HG02588 (cell line): ENCODE data around the gene CACNA1S.

ENCODE experiments used
- ATAC-seq: cut with Tn5 transposase; IDR thresholded peaks from one replicate; pipeline ENCODE4 v1.9.1; 2021; ENCODE audit warnings: mild to moderate bottlenecking, moderate library complexity; ENCODE audit not compliant: unreplicated experiment

The CACNA1S gene

DNA sequence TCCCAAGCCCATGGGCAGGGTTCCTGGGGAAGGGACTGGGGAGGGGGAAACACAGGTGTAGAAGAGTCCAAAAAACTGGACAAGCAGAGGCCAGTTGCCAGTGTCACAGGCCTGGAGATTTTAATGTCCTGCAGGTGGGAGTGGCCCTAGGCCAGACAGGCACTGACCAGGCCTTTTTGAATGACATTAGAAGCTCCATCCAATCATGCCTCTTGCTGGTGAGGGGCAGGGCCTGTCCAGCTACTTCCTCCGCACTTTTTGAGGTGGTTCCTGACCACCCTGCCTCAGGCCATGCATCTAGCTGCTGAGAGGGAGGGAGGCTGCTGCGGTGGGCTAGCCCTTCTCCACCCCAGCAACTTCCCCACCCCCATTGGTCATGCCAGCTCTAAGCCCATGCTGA is 72.8 kb downstream of the CACNA1S start:
- ATAC-seq: no peak

DNA sequence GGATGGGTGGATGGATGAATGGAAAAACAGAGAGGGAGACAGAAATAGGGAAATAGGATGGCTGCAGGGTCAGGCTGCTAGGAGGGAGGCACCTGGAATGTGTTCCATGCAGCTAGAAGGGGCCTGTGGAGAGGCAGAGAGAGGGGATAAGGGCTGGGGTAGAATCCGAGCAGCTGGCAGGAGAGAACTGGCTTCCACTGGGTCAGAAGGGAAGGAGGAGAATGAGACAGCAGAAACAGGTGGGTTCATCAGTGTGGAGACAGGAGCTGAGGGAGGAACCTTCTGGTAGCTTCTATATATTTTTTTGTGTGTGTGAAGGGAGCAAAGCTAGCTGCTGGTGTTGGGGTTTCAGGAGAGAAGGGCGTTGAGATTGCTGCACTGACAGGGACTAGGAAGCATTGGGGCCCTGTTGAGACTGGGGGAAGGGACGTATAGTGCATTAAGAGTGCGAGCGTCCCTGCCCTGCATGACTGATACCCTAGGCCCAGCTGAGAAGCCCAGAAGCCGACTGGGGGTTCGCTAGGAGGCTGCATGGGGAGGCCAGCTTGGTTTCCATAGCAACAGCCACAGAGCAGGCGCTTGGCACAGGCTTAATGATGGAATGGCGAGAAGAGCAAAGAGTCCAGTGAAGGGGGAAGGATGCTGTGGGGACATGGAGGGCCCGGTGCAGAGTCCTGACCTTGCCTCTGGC is 73.9 kb downstream of the CACNA1S start:
- no peak for ATAC-seq

DNA sequence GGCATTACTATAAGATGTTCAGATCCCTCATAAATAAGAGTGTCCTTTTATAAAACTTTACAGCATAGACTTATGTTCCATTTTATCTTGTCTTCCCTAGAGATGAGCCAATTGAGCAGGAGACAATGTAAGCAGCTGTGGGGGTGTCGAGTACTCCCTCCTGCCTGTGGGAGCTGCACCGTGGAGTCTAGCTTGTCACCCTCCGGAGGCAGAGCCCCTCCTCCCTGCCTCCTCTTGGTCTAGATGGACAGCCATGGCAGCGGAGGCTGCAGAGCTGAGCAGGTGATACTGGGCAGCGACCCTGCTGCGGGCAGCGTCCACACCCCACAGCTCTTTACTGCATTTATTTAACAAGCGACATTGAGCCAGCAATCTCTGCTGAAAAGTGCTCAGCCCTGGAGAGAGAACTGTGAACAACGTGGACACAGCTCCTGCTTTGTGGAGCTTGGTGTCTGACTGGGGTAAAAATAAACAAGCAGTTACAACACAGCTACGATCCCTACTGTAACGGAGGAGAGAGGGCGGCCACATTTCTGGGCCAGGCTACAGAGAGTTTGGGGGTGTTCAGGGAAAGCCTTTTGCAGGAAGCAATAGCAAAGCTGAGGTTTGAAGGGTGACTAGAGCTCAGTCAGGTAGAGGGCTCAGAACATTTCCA is 75.9 kb downstream of the CACNA1S start:
- ATAC-seq: no peak

DNA sequence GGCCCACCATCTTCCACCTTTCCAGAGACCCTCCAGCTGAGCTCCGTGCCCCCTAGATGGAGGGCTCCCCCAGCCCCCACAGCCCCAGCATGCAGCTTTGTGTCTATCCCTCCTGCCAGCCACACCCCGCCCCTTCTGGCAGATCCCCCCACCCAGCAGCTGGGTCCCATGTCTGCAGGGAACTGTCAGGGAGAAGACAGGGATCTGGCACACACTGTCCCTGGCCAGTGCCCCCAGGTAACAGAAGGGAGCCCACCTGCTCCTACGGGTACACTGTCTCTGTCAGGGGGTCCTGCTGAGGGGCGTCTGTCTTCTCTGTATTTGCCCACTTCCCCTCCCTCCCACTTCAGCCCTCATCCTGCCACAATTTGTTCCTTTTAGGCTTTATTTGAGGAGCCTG is 77.6 kb downstream of the CACNA1S start:
- ATAC-seq: no peak

DNA sequence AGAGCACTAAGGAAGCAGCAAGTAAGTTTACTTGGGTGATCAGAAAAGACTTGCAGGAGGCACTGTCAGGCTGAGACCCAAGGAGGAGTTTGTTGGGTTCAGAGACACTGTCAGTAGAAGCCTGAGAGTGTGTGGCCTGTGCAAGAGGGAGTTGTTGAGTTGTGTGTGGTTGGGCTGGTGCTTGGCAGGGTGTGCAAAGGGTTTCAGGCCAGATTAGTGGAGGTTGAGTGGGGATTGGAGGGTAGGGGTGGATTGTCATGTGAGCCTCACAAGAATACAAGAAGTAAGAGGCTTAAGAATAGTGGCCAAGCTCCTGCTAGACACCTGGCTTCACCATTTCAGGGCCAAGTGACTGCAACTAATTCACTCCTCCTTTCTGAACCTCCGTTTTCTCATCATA is 79.8 kb downstream of the CACNA1S start:
- no peak for ATAC-seq

DNA sequence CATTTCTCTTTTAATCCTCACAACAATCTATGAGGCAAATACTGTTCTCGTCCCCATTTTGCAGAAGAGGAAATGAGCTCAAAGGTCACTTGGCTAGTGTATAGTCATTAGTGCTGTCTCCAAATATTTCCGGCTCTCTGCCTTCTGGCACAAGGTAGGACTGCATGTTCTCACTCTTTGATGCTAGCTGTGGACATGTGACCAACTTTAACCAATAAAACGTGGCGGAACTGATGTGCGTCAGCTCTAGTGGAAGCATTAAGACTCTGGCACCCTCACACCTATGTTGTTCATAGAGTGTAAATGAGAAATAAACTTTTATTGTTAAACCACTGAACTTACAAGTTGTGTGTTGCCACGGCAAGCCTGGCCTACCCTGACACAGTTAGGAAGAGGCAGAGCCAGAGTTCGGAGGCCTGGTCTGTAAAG is 83.8 kb downstream of the CACNA1S start:
- no peak for ATAC-seq

DNA sequence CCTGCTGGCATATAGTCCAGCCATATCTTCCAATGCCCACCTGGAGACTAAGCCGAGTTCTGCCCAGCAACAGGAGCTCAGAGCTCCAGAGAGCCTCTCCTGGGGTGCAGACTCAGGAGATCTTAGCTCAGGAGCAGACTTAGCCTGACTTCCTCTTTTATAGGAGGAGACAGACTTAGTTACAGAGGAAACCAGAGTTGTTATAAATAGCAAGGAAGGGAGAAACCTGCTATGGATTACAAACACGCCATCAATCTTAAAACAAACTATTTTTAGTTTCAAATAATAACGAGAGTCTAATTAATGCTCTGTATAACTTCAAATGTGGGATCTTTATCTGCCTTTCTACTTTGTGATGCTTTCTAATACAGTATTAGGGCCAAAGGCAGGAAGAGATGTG is 85.4 kb downstream of the CACNA1S start:
- ATAC-seq: no peak

DNA sequence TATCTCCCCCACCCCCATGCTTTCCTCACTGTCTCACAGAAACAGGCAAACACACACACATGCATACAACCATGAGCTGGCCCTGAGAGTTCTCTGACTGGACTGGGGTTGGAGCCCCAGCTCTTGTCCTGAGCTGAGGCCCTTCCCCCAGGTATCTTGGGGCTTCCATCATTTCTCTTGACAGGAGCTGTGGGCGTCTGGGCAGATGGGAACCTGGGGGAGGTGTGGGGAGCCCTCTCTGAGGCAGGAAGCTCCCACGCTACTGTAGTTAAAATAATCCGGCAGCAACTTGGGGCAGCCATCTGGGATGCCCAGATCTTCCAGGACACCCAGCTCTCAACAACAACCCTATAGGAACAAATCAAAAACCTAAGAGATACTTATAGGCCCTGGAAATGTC is 86.0 kb downstream of the CACNA1S start:
- ATAC-seq: no peak

DNA sequence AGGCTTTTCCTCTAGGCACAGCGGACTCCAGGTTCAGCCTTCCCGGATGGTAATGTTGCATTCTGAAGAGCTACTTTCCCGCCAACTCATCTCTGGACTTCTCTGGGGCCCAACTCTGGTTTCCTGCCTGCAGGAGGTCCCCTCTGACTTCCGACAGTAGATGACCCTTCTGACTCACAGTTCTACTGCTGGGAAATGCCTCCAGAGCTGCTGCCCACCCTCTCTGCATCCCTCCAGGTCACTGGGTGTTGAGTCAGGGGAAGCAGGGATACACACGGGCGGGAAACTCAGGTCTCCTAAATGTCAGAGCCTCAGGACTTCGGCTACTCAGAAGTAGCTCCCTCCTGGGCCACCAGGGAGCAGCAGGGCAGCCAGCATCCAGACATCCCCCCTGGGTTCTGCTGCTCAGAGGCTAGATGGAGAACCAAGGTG is 86.6 kb downstream of the CACNA1S start:
- no peak for ATAC-seq

DNA sequence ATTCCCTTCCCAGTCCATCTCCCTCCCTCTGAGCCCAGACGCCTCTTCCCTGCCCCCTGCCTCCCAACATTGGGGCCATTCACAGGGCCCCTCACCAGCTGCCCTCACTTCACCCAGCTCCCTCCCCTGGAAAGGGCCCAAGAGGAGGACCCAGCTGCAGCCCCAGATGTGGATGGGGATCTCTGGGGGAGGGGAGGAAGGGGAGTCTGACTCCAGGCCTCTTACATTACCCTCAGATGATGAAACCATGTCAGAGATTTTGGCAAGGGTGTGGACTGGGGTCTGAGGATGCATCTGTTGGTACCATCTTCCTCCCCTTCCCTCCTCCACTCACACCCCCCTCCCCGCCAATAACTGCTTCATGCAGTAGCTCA is 87.6 kb downstream of the CACNA1S start:
- ATAC-seq: no peak

DNA sequence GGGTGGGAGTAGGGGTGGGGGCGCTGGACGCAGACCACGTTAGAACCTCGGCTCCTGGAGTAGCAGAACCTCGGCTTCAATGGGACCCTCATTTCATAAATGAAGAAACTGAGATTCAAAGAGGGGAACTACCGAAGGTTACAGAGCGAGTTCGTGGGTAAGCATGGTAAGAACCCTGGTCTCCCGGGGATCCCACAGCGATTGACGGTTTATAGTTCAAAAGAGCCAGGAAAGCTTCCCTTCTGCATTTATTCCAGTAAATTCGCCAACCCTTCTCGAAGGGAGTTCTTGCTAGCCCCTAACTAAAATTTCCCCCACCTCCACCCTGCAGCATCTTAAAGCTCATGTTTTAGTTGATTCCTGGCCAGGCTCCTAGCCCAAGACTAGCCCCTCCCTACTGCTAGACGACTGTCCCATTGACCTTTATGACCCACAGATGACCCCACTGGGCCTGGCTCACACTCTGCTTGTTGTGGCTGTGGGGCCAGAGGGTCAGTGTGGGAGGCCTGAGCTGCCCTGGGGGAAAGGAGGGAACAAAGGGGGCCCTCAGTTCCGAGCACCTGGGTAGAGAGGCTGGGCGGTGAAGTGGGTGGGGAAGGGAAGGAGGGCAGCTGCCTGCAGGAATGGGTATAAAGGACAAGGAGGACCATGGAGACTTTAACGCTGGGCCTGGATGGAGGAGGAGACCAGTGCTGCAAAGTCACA is 88.2 kb downstream of the CACNA1S start:
- no peak for ATAC-seq

DNA sequence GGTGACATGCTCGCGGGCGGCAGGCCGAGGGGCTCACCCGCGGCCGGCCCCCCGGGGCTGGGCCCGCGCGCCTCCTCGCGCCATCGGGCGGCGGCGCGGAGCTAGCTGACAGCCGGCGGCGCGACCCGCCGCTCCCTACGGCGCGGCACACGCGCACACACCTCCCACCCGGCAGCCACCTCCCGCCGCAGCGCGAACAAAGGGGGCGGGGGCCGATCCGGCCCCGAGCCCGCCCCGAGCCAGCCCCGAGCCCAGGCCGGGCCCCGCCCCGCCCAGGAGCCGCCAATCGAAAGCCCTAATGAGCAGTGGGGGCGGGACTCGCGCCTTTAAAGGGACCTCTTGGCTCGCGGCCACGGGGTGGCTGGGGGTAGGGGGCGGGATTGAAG is 88.7 kb downstream of the CACNA1S start, which contains the start of gene KIF21B:
Gene KIF21B, minus strand, starts transcription at position 198 of the 386 bp plus-strand sequence. CDS start 331 bp downstream, outside the sequence.
- ATAC-seq: peak; percentile 67

DNA sequence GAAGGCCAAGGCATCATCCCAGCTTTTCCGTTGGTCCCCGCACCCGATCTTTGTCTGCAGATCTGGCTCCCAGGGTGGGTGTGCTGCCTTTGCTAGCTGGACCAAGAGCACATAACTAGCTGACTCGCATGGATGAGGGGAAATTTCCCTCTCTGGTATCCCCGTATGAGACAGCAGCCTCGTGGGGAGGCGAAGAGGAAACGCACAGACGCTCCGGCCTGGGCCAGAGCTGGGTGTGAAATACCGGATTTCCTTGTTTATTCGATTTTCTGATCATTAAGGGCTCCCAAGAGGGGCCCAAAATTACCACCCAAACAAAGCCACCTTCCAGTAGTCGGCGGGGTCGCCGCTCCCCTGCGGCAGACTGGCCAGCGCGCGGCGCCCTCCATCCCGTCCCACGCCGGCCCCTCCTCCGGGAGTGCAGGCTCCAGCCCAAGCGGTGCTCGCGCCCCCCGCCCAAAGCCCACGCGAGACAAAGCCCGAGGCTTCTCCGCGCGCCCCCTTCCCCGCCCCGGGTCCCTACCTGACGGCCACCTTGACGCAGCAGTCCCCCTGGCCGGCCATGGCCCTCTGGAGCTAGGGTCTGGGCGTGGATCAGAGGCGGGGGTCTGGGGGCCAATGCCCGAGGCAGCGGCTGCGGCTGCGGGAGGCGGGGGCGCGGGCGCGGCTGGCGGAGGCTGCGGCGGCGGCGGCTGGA is 89.3 kb downstream of the CACNA1S start:
- ATAC-seq: no peak

DNA sequence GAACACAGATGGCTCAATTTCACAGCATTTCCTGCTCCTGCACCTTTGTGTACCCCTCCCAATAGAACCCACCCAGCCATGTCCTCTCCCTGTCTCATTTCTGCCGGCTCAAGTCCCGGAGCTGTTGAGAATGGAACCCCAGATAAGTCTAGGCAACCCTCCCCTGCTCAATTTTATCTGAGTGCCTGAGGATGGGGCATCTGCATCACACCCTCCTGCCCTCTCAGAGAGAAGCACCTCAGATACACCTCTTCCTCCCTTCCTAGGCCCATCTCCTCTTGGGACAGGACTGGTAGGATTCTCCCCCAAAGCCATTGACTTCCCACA is 89.8 kb downstream of the CACNA1S start:
- ATAC-seq: no peak

DNA sequence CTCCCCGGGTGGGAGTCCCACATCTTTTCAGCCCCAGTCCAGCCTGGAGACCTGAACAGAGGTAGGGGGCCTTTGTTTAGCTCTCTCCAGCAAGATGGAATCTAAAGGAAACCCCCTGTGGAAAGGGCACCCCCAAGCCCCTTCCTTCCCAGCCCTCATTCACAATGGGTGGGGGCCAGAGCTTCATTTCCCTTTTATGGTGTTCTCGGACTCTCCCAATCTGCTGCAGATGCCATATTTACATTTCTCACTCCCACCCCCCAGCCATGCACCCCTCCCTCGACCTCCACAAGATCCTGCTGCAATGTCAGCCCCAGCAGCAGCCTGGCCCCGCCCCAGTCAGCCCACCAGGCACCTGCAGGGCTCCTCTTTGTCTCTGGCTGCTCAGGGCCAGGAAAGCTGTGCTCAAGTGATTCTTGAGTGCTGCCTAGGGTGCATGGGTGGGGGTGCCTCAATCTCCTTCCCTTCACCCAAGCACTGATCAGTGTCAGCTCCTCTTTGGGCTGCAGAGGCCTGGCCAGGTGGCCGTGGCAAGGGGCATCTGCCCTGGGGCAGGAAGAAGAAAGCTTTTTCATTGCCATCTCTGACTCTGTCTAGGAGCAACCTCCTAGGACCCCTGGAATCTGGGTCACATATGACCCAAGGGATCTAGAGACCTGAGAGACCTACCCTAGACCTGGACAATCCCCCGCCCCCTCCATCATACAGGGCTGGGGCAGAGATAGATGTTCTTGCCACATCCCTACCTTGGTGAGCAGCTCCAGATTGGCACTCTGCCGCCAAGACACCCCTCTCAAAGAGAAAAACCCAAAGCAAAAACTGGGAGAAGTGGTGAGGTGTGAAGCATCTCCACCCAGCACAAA is 90.4 kb downstream of the CACNA1S start:
- no peak for ATAC-seq

DNA sequence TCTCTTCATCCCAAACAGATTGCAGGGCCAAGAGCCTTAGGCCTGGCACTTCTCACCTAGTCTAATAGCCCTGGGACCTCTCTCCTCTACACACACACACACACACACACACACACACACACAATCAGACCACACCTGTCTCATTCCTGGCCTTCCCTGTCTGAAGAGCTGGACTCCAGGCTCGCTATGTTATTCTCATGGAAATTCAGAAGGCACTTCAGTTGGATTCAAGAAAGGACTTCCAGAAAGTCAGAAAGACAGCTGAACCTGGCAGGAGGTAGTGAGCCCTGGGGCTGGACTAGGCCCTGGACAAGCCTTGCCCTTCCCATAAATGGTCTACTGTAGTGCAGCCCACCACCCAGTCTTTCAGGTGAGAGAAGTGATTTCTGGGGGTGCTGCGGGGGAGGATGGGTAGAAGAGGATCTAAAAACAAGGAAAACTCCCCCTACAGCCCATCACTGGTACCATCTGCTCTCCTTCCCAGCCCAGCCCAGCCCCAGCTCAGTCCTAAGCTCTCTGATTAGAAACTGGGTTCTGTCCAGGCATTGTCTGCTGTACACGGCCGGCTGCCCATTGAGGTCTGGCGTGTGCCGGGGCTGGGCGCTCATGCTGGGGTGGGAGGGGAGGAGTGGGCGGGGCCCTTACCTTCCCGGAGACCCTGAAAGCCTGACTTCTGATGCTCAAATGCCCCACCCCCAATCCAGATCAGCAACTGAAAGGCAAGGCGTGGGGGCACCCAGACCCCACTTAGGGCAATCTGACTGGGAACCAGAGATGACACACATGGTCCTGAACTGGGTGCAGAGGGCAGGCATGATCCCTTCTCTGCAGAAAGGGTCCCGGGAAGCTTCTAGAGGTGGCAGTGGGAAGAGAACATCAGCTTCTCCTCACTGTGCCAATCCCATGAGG is 91.3 kb downstream of the CACNA1S start:
- ATAC-seq: no peak

DNA sequence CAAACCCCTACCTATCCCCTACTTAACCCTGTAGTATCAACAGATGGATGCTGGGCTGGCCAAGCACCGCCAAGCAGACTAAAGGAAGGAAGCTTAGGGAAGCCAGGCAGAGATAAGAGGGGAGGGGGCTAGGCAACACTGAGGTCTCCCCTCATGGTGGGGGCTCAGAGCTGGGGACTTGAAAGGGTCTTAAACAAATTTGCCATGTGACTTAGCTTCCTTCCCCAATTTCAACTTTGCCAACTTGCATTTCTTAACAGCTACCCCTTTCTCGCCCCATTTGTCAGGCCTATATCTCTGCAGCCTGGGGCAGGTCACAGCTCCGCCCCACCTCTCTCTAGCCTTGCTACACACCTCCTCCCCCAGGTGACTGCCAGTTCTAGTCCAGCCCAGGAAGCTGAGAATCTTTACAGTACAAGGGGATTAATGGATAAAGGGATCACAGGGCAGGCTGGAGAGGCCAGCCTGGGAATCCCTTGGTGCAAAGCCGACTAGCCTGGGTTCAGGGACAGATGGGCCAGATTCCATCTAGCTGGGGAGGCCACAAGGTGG is 92.1 kb downstream of the CACNA1S start:
- no peak for ATAC-seq

DNA sequence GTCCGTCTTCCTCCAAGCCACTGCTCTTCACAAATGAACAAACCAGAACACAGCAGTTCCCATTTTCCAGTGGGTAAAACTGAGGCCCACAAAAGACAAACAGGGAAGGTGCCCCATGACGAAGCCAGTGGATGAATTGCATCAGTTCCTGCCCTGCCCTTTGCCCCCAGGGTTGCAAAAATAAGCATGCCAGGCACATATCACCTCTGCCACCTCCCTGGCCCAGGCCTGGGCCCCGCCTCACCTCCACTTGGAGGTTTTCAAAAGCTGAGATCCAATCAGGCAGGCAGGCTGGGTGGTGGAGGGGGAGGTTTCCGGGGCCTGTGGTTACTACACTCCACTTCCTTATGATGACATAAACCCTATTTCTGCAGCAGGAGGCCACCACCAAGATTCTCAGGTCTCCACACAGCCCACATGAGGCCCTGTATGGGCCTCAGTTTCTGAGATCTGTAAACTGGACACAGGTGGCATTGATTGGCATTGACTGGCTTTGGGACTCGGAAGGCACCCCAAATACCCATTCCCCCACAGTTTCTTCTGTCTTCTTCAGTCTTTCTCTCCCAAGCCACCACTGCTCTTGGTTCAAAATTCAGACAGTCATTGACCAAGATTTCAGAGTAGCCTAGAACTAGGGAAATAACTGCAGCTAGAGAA is 92.8 kb downstream of the CACNA1S start:
- peak; percentile 58 for ATAC-seq

DNA sequence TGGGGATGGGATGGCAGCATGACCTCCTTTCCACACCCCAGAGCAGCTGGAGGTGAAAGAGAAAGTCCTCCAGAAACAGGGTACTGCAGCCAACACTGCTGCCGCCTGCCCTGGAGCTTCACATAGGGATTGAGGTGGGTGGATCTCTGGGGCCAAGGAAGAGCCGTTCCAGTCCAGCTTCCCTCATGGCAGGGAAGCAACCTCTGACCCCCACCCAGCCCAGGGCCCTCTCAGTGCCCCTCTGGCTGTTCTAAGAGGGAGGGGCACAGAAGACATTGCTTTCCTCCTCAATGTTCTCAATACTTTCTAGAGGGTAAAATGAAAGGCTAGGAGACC is 94.4 kb downstream of the CACNA1S start:
- no peak for ATAC-seq
